GM21737 (cell line): ENCODE measurements around the gene DPRX.

Source experiments
- ATAC-seq: cut with Tn5 transposase; IDR thresholded peaks from one replicate; pipeline ENCODE4 v1.9.1; 2021; ENCODE audit warnings: mild to moderate bottlenecking, moderate library complexity; ENCODE audit not compliant: unreplicated experiment

DPRX gene

GRCh38 chr19:53631949-53632407 is at the start of gene DPRX:
TSS of gene DPRX (plus strand) at chr19:53631999. CDS start at chr19:53632107, 108 bp downstream.
- no peak for ATAC-seq

GRCh38 chr19:53583181-53583580 is 48.6 kb upstream of the DPRX start:
- ATAC-seq = no peak

DNA sequence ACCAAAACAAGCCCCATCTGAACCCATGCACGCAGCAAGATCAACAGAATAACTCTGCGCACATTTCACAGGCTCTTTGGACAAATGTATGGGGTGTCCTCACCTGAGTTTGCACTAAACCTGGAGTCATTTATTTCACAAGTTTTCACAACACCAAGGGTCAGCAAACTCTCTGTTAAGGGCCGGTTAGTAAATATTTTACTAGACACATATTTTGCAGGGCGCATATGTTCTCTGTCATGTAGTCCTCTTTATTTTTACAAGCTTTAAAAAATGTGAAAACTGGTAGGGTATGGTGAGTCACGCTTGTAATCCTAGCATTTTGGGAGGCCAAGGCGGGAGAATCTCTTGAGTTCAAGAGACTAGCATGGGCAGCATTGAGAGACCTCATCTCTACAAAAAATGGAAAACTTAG is 45.5 kb upstream of the DPRX start:
- no peak for ATAC-seq

GRCh38 chr19:53594811-53595509 is 36.8 kb upstream of the DPRX start:
- no peak for ATAC-seq

- no peak for ATAC-seq
Measured at GRCh38 chr19:53595510-53595867, 36.3 kb upstream of the DPRX start.

- ATAC-seq = no peak
Measured at GRCh38 chr19:53596056-53596455, 35.7 kb upstream of the DPRX start.

DNA sequence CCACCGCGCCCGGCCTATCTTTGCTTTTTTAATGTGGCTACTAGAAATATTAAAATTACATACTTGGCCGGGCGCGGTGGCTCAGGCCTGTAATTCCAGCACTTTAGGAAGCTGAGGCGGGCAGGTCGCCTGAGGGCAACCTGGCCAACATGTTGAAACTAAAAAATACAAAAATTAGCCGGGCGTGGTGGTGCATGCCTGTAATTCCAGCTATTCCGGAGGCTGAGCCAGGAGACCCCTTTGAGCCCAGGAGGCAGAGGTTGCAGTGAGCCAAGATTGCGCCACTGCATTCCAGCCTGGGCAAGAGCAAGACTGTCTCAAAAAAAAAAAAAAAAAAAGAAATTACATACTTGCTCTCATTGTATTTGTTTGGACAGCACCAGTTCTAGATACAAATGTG is 34.8 kb upstream of the DPRX start:
- ATAC-seq = no peak

GRCh38 chr19:53598361-53598760 is 33.4 kb upstream of the DPRX start:
- no peak for ATAC-seq

DNA sequence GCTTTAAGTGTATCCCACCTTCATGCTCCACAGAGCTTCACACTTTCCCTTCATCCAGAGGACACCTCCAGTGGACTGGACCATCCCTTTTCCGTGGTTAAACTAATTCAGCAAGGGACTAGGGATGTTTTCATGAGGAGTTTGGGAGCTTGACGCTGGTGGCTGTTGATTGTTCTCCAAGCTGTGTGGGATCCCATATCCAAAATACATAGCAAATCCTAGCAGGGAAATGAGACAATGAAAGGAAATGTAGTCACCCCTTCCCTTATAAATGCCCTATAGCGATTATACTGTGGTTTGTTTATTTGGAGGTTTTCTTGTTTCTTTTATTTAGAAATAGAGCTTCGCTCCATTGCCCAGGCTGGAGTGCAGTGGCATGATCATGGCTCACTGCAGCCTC is 31.6 kb upstream of the DPRX start:
- ATAC-seq = no peak

DNA sequence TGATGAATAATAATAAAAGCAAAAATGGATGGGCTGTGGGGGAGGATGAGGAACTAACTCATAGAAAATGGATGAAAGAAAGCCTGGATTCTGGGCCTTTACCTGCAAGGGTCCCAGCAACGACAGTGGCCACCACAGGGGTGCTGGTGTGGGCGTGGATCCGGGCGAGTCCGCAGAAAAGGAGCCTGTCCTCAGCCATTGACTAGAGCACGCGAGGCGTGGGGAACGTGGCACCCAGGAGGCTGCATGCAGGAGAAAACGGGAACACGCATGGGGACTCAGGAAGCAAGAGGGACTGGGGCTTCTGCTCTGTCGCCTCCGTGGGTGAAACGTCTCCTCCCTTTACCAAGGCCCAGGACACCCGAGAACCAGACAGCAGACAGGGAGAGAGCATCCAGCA is 25.8 kb upstream of the DPRX start:
- ATAC-seq = no peak

DNA sequence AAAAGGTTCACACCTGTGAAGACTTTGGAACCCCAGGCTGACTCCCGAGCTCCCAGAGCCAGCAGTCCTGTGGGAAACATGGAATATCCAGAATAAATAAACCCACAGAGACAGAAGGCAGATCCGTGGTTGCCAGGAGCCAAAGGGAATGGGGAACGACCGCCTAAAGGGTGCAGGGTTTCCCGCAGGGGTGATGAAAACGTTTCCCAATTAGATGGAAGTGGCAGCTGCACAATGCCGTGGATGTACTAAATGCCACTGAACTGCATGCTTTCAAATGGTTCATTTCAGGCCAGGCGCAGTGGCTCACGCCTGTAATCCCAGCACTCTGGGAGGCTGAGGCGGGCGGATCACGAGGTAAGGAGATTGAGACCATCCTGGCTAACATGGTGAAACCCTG is 23.4 kb upstream of the DPRX start:
- no peak for ATAC-seq

DNA sequence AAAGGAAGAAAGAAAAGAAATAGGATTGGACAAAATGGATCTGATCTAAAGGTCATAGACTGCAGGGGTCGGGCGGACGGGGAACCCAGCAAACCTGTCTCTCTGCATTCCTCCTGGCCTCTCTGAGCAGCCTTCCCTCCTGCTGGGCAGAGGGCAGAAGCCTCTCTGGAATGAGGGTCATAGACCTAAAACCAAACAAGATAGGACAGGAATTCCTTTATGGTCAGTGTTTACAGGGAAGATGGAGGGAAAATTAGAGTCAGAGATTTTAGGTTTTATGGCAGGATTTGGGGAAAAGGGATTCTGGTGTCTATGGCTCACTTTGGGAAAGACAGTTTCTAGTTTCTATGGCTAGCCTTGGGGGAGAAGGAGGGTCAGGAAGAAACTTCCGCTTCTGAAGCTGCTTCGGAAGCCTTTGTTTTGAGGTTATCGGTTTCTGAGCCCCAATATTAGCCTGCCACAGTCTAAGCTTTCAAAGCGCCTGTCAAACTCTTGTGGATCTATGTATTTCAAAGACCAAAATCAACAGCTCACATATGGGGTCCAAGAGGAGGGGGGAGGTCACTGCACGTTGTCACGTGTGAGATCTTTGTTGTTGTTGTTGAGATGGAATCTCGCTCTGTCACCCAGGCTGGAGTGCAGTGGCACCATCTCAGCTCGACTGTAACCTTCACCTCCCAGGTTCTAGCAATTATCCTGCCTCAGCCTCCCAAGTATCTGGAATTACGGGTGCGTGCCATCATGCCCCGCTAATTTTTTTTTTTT is 18.9 kb upstream of the DPRX start:
- no peak for ATAC-seq

DNA sequence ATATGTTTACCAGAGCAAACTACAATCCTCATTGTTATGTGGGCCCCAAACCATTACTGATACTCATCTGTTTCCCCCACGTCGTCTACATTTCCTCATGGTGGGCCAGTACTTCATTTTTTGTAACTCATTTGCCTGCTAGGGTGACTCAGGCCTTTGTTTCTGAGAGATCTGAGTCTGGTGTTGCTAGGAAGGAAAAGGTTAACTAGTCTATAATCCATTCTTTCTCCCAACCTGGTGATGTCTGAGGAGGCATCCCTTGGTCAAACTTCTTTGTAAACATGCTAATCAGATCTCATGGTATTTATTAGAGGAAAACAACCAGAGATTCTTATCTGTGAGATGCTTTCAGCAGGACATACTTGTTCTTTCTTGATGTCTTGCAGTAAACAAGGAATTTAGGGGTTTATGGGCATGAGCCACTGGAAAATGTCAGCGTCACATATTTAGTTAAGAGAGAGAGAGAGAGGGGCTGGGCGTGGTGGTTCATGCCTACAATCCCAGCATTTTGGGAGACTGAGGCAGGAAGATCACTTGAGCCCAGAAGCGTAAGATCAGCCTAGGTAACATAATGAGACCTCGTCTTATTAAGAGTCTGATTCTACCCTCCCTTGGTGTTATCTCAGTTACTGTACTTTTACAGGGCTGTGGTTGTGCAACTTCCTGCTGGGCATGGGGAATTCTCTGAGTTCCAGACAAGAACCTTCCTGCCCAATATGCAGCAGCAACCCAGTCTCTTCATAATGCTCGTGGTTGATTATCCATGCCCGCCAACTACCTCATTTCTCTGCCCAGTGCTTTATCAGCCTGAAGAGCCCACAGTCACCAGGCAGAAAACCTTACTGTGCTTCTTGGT is 9.7 kb upstream of the DPRX start:
- no peak for ATAC-seq

DNA sequence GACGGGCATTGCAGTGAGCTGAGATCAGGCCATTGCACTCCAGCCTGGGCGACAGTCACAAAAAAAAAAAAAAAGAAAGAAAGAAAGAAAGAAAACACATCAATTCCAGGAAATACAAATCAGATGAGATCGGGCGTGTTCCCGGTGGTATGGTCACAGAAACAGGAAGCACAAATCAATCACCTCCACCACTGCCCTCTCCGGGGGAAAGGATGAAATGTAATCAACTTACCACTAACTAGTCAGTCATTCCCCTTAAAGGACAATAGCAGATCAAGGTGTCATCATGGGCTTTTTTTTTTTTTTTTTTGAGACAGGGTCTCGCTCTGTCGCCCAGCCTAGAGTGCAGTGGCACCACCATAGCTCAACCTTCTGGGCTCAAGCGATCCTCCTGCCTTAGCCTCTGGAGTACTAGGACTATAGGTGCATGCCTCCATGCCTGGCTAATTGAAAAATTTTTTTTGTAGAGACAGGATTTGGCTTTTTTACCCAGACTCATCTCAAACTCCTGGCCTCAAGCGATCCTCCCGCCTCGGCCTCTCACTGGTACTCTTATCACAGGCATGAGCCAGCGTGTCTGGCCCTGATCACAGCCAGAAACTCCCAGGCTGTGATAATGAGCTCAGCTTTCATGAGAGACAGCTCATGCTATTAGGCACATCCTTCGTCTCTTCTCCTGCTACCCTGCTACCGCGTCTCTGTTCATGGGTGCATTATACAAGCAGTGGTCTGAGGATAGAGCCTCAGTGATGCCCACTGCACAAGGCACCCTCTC is 6.8 kb upstream of the DPRX start:
- ATAC-seq = no peak

- ATAC-seq = no peak
Measured at GRCh38 chr19:53626486-53626885, 5.3 kb upstream of the DPRX start.

- ATAC-seq = no peak
Measured at GRCh38 chr19:53626976-53627375, 4.8 kb upstream of the DPRX start.

GRCh38 chr19:53634768-53635167 is 3.0 kb downstream of the DPRX start:
- ATAC-seq = no peak

DNA sequence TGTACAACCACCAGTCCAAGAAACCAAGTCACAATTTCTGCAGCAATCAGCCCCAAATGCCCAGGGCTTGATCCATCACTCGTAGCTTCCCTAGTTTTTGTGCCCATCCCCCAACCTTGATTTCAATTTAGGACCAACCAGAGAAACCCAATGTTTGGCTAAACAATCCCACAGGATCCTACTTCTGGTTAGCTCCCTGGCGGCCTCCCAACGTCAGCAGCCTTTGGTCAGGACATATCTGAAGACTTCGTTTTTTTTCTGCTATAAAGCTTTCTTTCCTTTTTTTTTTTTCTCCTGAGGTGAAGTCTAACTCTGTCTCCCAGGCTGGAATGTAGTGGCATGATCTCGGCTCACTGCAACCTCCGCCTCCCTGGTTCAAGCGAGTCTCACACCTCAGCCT is 7.7 kb downstream of the DPRX start:
- no peak for ATAC-seq

DNA sequence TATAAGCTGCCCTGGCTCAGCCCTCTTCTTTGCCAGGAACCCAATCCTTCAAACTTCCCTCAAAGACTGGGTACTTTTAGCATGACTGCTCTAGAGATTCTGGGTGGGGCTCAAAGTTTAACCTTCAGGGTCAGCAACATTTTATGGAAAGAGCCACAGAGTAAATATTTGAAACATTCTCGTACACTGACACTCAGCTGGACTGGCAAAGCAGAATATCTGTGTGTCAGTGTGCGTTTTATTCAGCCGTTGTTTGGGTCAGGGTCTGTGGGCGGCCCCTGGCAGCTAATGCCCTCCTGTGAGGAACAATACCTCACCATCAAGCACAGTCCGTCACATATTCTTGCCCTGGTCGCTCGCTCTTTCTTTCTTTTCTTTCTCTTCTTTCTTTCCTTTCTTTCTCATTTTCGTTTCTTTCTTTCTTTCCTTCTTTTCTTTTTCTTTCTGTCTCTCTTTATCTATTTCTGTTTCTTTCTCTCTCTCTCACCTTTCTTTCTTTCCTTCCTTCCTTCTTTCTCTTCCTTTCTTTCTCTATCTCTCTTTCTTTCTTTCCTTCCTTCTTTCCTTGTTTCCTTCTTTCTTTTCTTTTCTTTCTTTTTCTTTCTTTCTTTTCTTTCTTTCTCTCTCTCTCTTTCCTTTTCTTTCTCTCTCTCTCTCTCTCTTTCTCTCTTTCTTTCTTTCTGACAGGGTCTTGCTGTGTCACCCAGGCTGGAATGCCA is 10.7 kb downstream of the DPRX start:
- no peak for ATAC-seq
